ENCODE results near the gene C22orf31. TPM values are rescaled to one million over a fixed set of nuclear protein-coding genes. Genes with fewer than 3 reads are reported as not detected.
A peak's percentile ranks its signal among the peaks of the same experiment; 100 is the strongest.
"Not testable (repeated sequence)": the region's sequence is repeated elsewhere in the genome, so short reads cannot be mapped to it uniquely, and the experiment has no call there.

Gene C22orf31
- polyA plus RNA-seq, 3 donors: not detected

- no peaks in the 10 kb centered on the region for H3K9me3 Mint-ChIP-seq
- Histone ChIP-seq H3K79me2 (ENCODE audit: insufficient read depth, low read length) (no peaks in the 10 kb centered on the region), H3K27me3 (ENCODE audit: control insufficient read depth in 2 of 2, insufficient read depth in 2 of 2, low read length in 2 of 2) (no peaks in the 10 kb centered on the region), H3K27ac (ENCODE audit: low read depth in 1 of 2, low read length in 2 of 2) (no peak overlapping the region), H3K36me3 (replicated peaks in 1 of 2; ENCODE audit: control insufficient read depth in 1 of 2, insufficient read depth in 2 of 2, low read length in 2 of 2) (no peaks in the 10 kb centered on the region), H3K9me3 (replicated peaks in 1 of 2; ENCODE audit: control insufficient read depth in 1 of 2, insufficient read depth in 1 of 2, low read length in 2 of 2) (no peaks in the 10 kb centered on the region), H3K4me2 (replicated peaks; ENCODE audit: extremely low read depth, low read length, poor library complexity, severe bottlenecking) (no peak overlapping the region), H3K4me3 (replicated peaks in 1 of 3; ENCODE audit: low read depth in 2 of 3, low read length in 3 of 3) (no peak overlapping the region), H3K4me1 (ENCODE audit: control insufficient read depth in 1 of 2, insufficient read depth in 2 of 2, low read length in 2 of 2) (no peaks in the 10 kb centered on the region), H4K20me1 (ENCODE audit: insufficient read depth, low read length) (no peaks in the 10 kb centered on the region), H2AFZ (ENCODE audit: insufficient read depth, low read depth, low read length, poor library complexity, severe bottlenecking) (no peak overlapping the region), H3K9ac (ENCODE audit: insufficient read depth, low read length, poor library complexity, severe bottlenecking) (no peak overlapping the region)
- H3K27ac Mint-ChIP-seq: peak overlapping the region in 1 of 7 donors; percentile 17
- no peak for DNase-seq
- WGBS (ENCODE audit: insufficient coverage): 11% methylated on average over 1 of the region's 2 CpGs
- no peaks in the 10 kb centered on the region for H3K36me3 Mint-ChIP-seq
- intact Hi-C loops (cut with micrococcal nuclease): loop anchor here (2.0 to 5.0 kb wide), 3 partner anchors 184 to 441 kb away; no protein-coding TSS in a partner anchor
- H3K4me3 Mint-ChIP-seq: no peak overlapping the region
- peaks cover 2% of the 10 kb centered on the region for H3K4me1 Mint-ChIP-seq
- peaks cover 0 to 3% (median 2%) of the 10 kb centered on the region in 3 donors for H3K27me3 Mint-ChIP-seq (ENCODE audit: low read depth in 3 of 3)
- no peak for TF ChIP-seq CTCF (IDR thresholded peaks at IDR 0.05)
These were observed 20.2 kb downstream of the C22orf31 start for GRCh38 chr22:29041408-29041807.

- Histone ChIP-seq H3K79me2 (ENCODE audit: insufficient read depth, low read length) (no peaks in the 10 kb centered on the region), H3K27me3 (ENCODE audit: control insufficient read depth in 2 of 2, insufficient read depth in 2 of 2, low read length in 2 of 2) (no peaks in the 10 kb centered on the region), H3K9ac (ENCODE audit: insufficient read depth, low read length, poor library complexity, severe bottlenecking) (no peak overlapping the region), H2AFZ (ENCODE audit: insufficient read depth, low read depth, low read length, poor library complexity, severe bottlenecking) (peak overlapping the region; percentile 1), H3K4me1 (ENCODE audit: control insufficient read depth in 1 of 2, insufficient read depth in 2 of 2, low read length in 2 of 2) (no peaks in the 10 kb centered on the region), H3K9me3 (replicated peaks in 1 of 2; ENCODE audit: control insufficient read depth in 1 of 2, insufficient read depth in 1 of 2, low read length in 2 of 2) (no peaks in the 10 kb centered on the region), H3K27ac (ENCODE audit: low read depth in 1 of 2, low read length in 2 of 2) (no peak overlapping the region), H4K20me1 (ENCODE audit: insufficient read depth, low read length) (no peaks in the 10 kb centered on the region), H3K4me2 (replicated peaks; ENCODE audit: extremely low read depth, low read length, poor library complexity, severe bottlenecking) (no peak overlapping the region), H3K4me3 (replicated peaks in 1 of 3; ENCODE audit: low read depth in 2 of 3, low read length in 3 of 3) (no peak overlapping the region), H3K36me3 (replicated peaks in 1 of 2; ENCODE audit: control insufficient read depth in 1 of 2, insufficient read depth in 2 of 2, low read length in 2 of 2) (no peaks in the 10 kb centered on the region)
- H3K27ac Mint-ChIP-seq: no peak overlapping the region
- DNase-seq: peak; percentile 50 to 72 (median 66)
- peaks cover 0 to 3% (median 2%) of the 10 kb centered on the region in 3 donors for H3K27me3 Mint-ChIP-seq (ENCODE audit: low read depth in 3 of 3)
- 100% methylated on average over 1 of the region's 9 CpGs for WGBS (ENCODE audit: insufficient coverage)
- no peaks in the 10 kb centered on the region for H3K9me3 Mint-ChIP-seq
- H3K36me3 Mint-ChIP-seq: no peaks in the 10 kb centered on the region
- H3K4me1 Mint-ChIP-seq: peaks cover 2% of the 10 kb centered on the region
- intact Hi-C loops (cut with micrococcal nuclease): loop anchor here (1.0 to 5.0 kb wide), 4 partner anchors 183 to 440 kb away; no protein-coding TSS in a partner anchor
- no peak overlapping the region for H3K4me3 Mint-ChIP-seq
- TF ChIP-seq CTCF (IDR thresholded peaks at IDR 0.05): peak; percentile 93
These were observed 21.0 kb downstream of the C22orf31 start for GRCh38 chr22:29040385-29041275.

GRCh38 chr22:29039684-29040083 is 21.9 kb downstream of the C22orf31 start:
- H3K4me2 ChIP-seq (replicated peaks; ENCODE audit: extremely low read depth, low read length, poor library complexity, severe bottlenecking); H3K4me1 Mint-ChIP-seq; H4K20me1 ChIP-seq (ENCODE audit: insufficient read depth, low read length); H3K4me3 ChIP-seq (replicated peaks in 1 of 3; ENCODE audit: low read depth in 2 of 3, low read length in 3 of 3); H3K9me3 Mint-ChIP-seq; H3K9ac ChIP-seq (ENCODE audit: insufficient read depth, low read length, poor library complexity, severe bottlenecking); H3K9me3 ChIP-seq (replicated peaks in 1 of 2; ENCODE audit: control insufficient read depth in 1 of 2, insufficient read depth in 1 of 2, low read length in 2 of 2); H2AFZ ChIP-seq (ENCODE audit: insufficient read depth, low read depth, low read length, poor library complexity, severe bottlenecking); H3K27me3 Mint-ChIP-seq (ENCODE audit: low read depth in 3 of 3); H3K79me2 ChIP-seq (ENCODE audit: insufficient read depth, low read length); H3K27me3 ChIP-seq (ENCODE audit: control insufficient read depth in 2 of 2, insufficient read depth in 2 of 2, low read length in 2 of 2); H3K4me3 Mint-ChIP-seq; DNase-seq; H3K4me1 ChIP-seq (ENCODE audit: control insufficient read depth in 1 of 2, insufficient read depth in 2 of 2, low read length in 2 of 2); H3K27ac ChIP-seq (ENCODE audit: low read depth in 1 of 2, low read length in 2 of 2); H3K36me3 Mint-ChIP-seq; H3K36me3 ChIP-seq (replicated peaks in 1 of 2; ENCODE audit: control insufficient read depth in 1 of 2, insufficient read depth in 2 of 2, low read length in 2 of 2): not testable (repeated sequence)
- peak overlapping the region in 1 of 7 donors; percentile 2 for H3K27ac Mint-ChIP-seq
- WGBS (ENCODE audit: insufficient coverage): 100% methylated on average over 1 of the region's 4 CpGs
- intact Hi-C loops (cut with micrococcal nuclease): loop anchor here (1.0 to 5.0 kb wide), 4 partner anchors 182 to 439 kb away; no protein-coding TSS in a partner anchor

Measured in CD14-positive monocyte (primary cell).